Gastroesophageal sphincter (tissue), 4 donors: ENCODE data around the gene LRRC51. TPM values are rescaled to one million over a fixed set of nuclear protein-coding genes. Genes with fewer than 3 reads are reported as not detected.

Source experiments
- ATAC-seq: fragments of 150-250 bp; one replicate; pipeline ENCODE4 v1.9.1; 2016; ENCODE audit warnings: mild to moderate bottlenecking, moderate library complexity
- H3K27ac ChIP-seq, 4 donors: fragments of 200-600 bp; sonication (generic) in 3 of 4; 1 replicate in 3 of 4; 2 replicates in 1 of 4; pipeline ENCODE4 v1.5.1; 2016 to 2019
- H3K27me3 ChIP-seq: fragments of 200-600 bp; sonication (generic); one replicate; pipeline ENCODE4 v1.5.1; 2019
- H3K36me3 ChIP-seq, 2 donors: fragments of 200-600 bp; sonication (generic); one replicate each; pipeline ENCODE4 v1.5.1; 2019; ENCODE audit warnings: control low read depth in 1 of 2
- H3K4me1 ChIP-seq, 3 donors: fragments of 200-600 bp; sonication (generic); 1 replicate in 2 of 3; 2 replicates in 1 of 3; pipeline ENCODE4 v1.5.1; 2016 to 2019; ENCODE audit warnings: control low read depth in 2 of 3
- H3K4me3 ChIP-seq, 2 donors: fragments of 200-600 bp; sonication (generic); one replicate each; pipeline ENCODE4 v1.5.1; 2019; ENCODE audit warnings: mild to moderate bottlenecking in 1 of 2, moderate library complexity in 1 of 2
- H3K9me3 ChIP-seq, 3 donors: fragments of 200-600 bp; sonication (generic); one replicate each; pipeline ENCODE4 v1.5.1; 2017 to 2019; ENCODE audit warnings: control low read depth in 2 of 3
- EP300 ChIP-seq: sonication (generic); formaldehyde crosslinking; IDR thresholded peaks from one replicate; pipeline ENCODE4 v1.6.1; 2017; ENCODE audit warnings: antibody characterized with exemption, mild to moderate bottlenecking
- POLR2A ChIP-seq, 2 donors: fragments of 450-650 bp; IDR thresholded peaks; one replicate each; pipeline ENCODE4 v1.6.1; 2017; ENCODE audit warnings: antibody characterized with exemption in 2 of 2, mild to moderate bottlenecking in 2 of 2, moderate library complexity in 1 of 2
- POLR2AphosphoS5 ChIP-seq: sonication (generic); formaldehyde crosslinking; IDR thresholded peaks from one replicate; pipeline ENCODE4 v1.6.1; 2017; ENCODE audit warnings: antibody characterized with exemption
- WGBS, 2 donors: methylation state at CpG; one replicate each; pipeline ENCODE4 v1.1.5; 2018; ENCODE audit warnings: low coverage in 1 of 2; 5-methylcytosine and 5-hydroxymethylcytosine counted together
- total RNA-seq, 4 donors: library from RNA; depleted of rRNA; stranded (reverse); fragments of >200 nt; gene quantifications; one replicate each; pipeline ENCODE4 v1.1.0, GENCODE V29; 2016
- TF ChIP-seq, protein P1 (sequence below), 4 experiments: fragments of 200-600 bp in 2 of 4; fragments of 450-650 bp in 2 of 4; sonication (generic) in 1 of 4; IDR thresholded peaks; one replicate each; pipeline ENCODE4 v1.5.1; 2017 to 2019; ENCODE audit warnings: antibody characterized with exemption in 4 of 4, mild to moderate bottlenecking in 2 of 4, moderate library complexity in 2 of 4

The LRRC51 gene
- total RNA-seq, 4 donors from 2014 or later, result 6.4 to 18.4 (median 10.7) TPM

DNA sequence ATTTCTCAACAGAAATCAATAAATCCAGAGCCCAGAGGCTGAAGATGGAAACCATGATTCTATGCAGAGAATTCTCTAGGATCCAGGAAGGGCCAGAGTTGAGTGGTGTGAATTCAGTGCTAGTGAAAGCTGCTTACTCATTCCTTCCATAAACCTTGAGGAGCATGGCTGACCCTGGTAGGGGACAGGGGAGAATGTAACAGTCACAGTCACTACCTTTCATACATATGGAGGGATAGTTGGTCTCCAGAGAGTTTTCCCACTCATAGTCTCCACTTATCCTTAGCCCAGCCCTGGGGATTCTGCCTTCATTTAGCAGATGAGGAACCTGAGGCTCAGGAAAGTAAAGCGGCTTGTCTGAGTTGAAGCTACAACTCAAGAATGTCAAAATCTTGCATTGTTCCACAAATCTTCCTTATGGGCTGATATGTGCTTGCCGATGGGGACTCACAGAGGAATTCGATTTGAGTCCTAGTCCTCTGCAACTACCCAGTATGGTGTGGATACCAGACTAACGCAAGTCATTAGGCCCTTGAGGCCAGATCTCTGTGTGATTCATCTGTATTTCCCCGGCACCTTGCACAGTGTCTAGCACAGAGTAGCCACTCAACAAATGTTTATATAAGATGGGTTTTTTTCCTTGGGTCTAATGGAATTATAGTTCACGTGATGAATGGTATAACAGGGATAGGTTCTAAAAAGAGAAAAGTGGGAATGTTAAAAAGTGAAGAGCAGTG is 35.5 kb downstream of the LRRC51 start:
- Histone ChIP-seq H3K9me3 (no peaks in the 10 kb centered on the region), H3K36me3 (no peaks in the 10 kb centered on the region), H3K4me1 (peaks cover 0 to 14% (median 8%) of the 10 kb centered on the region in 3 donors), H3K27ac (no peak overlapping the region), H3K4me3 (no peak overlapping the region), H3K27me3 (peaks cover 39% of the 10 kb centered on the region)
- 69% methylated on average over 3 of the region's 6 CpGs; no CpG with 5 or more reads in 1 of the 2 donors for WGBS, 2 donors
- no peak for TF ChIP-seq EP300
- no peak for TF ChIP-seq POLR2AphosphoS5
- TF ChIP-seq, protein P1, sequence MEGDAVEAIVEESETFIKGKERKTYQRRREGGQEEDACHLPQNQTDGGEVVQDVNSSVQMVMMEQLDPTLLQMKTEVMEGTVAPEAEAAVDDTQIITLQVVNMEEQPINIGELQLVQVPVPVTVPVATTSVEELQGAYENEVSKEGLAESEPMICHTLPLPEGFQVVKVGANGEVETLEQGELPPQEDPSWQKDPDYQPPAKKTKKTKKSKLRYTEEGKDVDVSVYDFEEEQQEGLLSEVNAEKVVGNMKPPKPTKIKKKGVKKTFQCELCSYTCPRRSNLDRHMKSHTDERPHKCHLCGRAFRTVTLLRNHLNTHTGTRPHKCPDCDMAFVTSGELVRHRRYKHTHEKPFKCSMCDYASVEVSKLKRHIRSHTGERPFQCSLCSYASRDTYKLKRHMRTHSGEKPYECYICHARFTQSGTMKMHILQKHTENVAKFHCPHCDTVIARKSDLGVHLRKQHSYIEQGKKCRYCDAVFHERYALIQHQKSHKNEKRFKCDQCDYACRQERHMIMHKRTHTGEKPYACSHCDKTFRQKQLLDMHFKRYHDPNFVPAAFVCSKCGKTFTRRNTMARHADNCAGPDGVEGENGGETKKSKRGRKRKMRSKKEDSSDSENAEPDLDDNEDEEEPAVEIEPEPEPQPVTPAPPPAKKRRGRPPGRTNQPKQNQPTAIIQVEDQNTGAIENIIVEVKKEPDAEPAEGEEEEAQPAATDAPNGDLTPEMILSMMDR (IDR thresholded peaks at IDR 0.05), result no peak
- no peak for TF ChIP-seq POLR2A (IDR thresholded peaks at IDR 0.05)
- no peak for ATAC-seq

DNA sequence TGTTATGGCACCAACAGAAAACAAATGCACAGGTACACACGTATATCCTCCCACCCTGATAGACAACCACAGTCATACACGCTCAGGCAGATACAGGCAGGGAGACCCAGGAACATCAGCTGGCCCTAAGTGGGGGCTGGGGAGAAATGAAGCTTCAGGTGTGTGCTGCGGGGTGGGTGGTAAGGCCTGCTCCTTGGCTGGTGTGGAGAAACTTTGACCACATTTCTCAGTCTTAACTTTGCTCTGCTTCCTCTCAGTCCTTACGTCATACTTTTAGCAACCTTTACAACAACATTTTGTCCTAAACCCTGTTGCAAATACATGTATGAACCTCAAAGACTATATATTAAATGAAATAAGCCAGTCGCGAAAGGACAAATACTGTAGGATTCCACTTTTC is 38.5 kb downstream of the LRRC51 start:
- Histone ChIP-seq H3K9me3 (no peaks in the 10 kb centered on the region), H3K36me3 (no peaks in the 10 kb centered on the region), H3K27ac (no peak overlapping the region), H3K4me3 (no peak overlapping the region), H3K4me1 (no peaks in the 10 kb centered on the region), H3K27me3 (peaks cover 42% of the 10 kb centered on the region)
- ATAC-seq, result no peak
- TF ChIP-seq POLR2A (IDR thresholded peaks at IDR 0.05) (no peak), POLR2AphosphoS5 (no peak), EP300 (no peak)
- TF ChIP-seq, protein P1 (IDR thresholded peaks at IDR 0.05), result no peak
- 74 to 86% methylated on average over 4 to 6 of the region's 6 CpGs for WGBS, 2 donors

DNA sequence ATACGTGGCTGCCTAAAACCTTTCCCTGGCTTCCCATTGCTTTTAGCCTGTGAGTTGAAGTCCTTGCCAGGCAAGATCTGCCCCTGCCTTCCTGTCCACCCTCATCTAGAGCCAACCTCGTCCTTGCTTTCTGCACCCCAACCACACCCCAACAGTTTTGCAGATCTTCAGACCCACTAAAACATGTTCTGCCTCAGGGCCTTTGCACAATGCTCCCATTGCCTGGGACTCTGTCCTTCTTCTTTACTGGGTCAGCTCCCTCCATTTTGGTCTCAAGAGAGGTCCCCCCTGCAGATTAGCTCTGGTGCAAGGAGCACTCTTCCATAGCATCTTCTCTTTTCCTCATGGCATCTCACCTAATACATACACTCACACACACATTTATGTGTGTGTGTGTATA is 40.3 kb downstream of the LRRC51 start:
- Histone ChIP-seq H3K4me1 (no peaks in the 10 kb centered on the region), H3K27me3 (peaks cover 39% of the 10 kb centered on the region), H3K27ac (no peak overlapping the region), H3K36me3 (no peaks in the 10 kb centered on the region), H3K4me3 (no peak overlapping the region), H3K9me3 (no peaks in the 10 kb centered on the region)
- TF ChIP-seq, protein P1 (IDR thresholded peaks at IDR 0.05), result no peak
- TF ChIP-seq POLR2AphosphoS5 (no peak), POLR2A (IDR thresholded peaks at IDR 0.05) (no peak), EP300 (no peak)
- WGBS, 2 donors, result 67 to 78% methylated on average over 1 to 2 of the region's 2 CpGs
- no peak for ATAC-seq

GRCh38 chr11:72122607-72123006 is 42.0 kb downstream of the LRRC51 start:
- Histone ChIP-seq H3K4me3 (no peak overlapping the region), H3K36me3 (no peaks in the 10 kb centered on the region), H3K4me1 (no peaks in the 10 kb centered on the region), H3K27me3 (peaks cover 26% of the 10 kb centered on the region), H3K9me3 (no peaks in the 10 kb centered on the region), H3K27ac (no peak overlapping the region)
- 88% methylated on average over 1 of the region's 1 CpG; no CpG with 5 or more reads in 1 of the 2 donors for WGBS, 2 donors
- ATAC-seq, result no peak
- TF ChIP-seq POLR2A (IDR thresholded peaks at IDR 0.05), result no peak
- TF ChIP-seq POLR2AphosphoS5, result no peak
- TF ChIP-seq, protein P1 (IDR thresholded peaks at IDR 0.05), result no peak
- TF ChIP-seq EP300, result no peak

DNA sequence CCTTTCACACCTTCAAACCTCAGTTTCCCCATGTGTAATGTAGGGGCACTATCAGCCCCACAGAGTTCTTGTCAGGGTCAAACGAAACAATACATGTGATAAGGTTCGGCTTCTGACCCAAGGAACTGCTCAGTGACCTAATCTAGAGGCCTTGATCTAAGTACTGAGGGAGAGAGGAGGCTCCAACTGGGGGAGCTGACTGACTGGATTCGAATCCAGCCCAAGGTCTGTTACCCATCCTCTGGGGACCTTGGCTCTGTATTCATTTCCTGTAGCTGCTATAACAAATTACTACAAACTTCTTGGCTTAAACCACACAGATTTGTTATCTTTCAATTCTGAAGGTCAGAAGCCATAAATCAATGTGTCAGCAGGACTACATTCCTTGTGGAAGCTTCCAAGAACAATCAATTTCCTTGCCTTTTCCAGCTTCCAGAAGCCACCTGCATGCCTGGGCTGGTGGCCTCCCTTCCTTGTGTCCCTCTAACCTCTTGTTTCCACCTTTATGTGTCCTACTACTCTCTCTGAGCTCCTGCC is 42.5 kb downstream of the LRRC51 start:
- no peak overlapping the region for H3K4me3 ChIP-seq
- H3K9me3 ChIP-seq, result no peaks in the 10 kb centered on the region
- ATAC-seq, result no peak
- no peaks in the 10 kb centered on the region for H3K4me1 ChIP-seq
- peaks cover 21% of the 10 kb centered on the region for H3K27me3 ChIP-seq
- WGBS, 2 donors, result 67 to 70% methylated on average over 1 to 2 of the region's 3 CpGs
- TF ChIP-seq, protein P1 (IDR thresholded peaks at IDR 0.05), result no peak
- no peak for TF ChIP-seq EP300
- no peak for TF ChIP-seq POLR2A (IDR thresholded peaks at IDR 0.05)
- no peak for TF ChIP-seq POLR2AphosphoS5
- H3K27ac ChIP-seq, result no peak overlapping the region
- no peaks in the 10 kb centered on the region for H3K36me3 ChIP-seq
